Fibroblast of pulmonary artery (primary cell): ENCODE results near the gene CAMK1D.

ENCODE experiments used
- DNase-seq: peaks from one replicate; pipeline ENCODE4 v3.0.0-alpha.2; 2010; ENCODE audit warnings: low read depth
- H3K4me3 ChIP-seq: replicated peaks from 2 replicates; pipeline ENCODE4 v1.5.1; 2011; ENCODE audit warnings: low read depth, mild to moderate bottlenecking, control low read depth, low read length, moderate library complexity
- TF ChIP-seq, protein P1 (sequence below): IDR thresholded peaks from 2 replicates; pipeline ENCODE4 v1.5.1; 2011; ENCODE audit warnings: mild to moderate bottlenecking, control low read depth, low read length, inconsistent platforms; ENCODE audit errors: missing control alignments

CAMK1D gene

DNA sequence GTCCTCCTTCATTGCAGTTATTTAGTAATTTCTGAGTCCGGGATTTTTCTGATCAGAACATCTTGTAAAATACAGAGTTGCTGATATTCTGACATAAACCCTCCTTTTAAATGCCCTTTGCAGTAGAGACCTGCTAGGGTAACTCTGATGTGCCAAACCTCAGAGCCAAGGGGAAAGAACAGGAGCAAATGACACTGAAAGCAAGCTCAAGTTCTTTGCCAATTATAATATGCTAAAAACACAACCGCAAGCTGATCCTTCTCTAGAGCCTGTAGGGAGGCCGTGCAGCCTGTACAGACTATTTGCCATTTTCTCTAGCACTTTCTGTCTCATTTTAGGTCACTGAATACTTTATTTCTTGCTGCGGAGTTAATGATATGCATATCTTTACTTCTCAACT is 240.4 kb downstream of the CAMK1D start:
- DNase-seq: no peak
- TF ChIP-seq, protein P1, sequence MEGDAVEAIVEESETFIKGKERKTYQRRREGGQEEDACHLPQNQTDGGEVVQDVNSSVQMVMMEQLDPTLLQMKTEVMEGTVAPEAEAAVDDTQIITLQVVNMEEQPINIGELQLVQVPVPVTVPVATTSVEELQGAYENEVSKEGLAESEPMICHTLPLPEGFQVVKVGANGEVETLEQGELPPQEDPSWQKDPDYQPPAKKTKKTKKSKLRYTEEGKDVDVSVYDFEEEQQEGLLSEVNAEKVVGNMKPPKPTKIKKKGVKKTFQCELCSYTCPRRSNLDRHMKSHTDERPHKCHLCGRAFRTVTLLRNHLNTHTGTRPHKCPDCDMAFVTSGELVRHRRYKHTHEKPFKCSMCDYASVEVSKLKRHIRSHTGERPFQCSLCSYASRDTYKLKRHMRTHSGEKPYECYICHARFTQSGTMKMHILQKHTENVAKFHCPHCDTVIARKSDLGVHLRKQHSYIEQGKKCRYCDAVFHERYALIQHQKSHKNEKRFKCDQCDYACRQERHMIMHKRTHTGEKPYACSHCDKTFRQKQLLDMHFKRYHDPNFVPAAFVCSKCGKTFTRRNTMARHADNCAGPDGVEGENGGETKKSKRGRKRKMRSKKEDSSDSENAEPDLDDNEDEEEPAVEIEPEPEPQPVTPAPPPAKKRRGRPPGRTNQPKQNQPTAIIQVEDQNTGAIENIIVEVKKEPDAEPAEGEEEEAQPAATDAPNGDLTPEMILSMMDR: no peak
- no peak overlapping the region for H3K4me3 ChIP-seq

DNA sequence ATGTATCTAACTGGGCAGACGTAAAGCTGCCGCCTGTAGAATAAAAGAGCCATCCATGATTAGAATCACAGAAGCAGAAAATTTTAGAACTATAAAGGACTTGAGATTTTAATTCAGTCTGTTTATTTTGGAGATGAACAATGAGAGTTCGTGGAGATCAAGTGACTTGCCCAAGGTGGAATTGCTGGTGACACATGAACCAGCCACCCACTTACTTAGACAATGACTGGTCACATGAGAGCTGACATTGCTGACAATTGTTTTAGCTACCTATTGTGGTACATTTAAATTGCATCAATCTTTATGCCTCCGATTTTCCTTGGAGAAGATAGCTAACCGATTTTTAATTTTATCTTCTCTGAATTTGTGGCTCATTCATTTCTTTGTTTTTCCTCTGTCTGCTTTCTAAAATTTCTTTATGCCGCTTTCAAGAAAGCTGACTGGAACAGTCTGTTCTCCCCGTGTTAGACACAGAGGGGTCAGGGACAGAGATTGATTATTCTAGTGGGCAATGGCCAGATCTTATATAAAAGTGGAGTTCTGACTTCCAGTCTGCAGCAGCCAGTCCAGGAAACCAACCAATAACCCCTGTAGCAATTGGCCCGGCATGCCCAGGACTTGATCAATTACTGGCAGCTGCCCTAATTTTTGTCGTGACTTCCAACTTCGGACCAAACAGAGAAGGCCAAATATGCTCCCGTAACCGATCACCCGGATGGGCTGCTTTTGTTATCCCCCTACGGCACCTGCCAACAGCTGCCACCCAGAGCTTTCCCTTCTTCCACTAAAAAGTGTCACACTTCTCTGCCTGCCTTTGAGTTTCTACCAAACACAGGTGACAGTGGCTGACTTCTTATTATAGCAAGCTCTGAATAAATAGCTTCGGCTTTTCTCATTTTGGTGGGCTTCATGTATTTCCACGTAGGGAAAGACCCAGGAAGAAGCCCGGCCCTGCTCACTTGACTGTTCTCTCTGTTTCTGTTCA is 241.6 kb downstream of the CAMK1D start:
- no peak overlapping the region for H3K4me3 ChIP-seq
- no peak for DNase-seq
- TF ChIP-seq, protein P1: no peak

DNA sequence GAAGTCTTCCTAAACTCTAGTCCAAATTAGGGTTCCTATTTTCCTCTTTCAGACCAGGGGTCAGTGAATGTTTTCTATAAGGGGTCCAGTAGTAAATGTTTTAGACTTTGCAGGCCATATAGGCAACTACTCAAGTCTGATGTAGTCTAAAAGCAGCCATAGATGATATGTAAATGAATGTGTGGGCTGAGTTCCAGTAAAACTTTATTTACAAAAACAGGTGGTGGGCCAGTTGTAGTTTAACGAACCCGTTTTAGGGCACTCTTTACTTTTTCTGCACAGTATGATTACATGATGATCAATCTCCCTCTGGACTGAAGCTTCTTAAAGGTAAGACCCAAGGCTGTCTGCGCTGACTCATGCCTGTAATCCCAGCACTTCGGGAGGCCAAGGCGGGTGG is 243.6 kb downstream of the CAMK1D start:
- H3K4me3 ChIP-seq: no peak overlapping the region
- TF ChIP-seq, protein P1: no peak
- no peak for DNase-seq

DNA sequence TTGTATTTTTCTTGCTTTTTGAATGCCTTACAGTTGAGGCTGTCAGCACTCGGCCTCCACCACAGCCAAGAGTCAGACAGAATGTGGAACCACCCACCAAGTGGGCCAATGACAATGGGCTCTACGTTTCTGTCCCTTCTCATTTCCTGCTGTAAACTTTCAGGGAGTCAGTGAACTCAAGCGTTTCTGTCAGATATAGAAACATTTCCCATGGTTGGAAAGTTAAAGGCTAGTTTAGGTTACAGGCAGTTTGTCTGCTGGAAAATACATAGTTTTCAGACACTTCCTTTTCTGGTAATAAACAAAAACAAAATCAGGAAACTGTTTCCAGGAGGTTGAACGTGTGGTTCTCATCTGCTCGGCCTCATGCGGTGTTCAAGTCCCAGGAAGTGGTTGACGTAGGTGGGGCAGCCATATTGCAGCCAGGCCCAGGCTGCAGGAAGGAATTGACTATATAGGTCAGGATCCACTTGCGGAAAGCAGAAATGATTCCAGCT is 245.1 kb downstream of the CAMK1D start:
- no peak overlapping the region for H3K4me3 ChIP-seq
- DNase-seq: no peak
- TF ChIP-seq, protein P1: no peak

DNA sequence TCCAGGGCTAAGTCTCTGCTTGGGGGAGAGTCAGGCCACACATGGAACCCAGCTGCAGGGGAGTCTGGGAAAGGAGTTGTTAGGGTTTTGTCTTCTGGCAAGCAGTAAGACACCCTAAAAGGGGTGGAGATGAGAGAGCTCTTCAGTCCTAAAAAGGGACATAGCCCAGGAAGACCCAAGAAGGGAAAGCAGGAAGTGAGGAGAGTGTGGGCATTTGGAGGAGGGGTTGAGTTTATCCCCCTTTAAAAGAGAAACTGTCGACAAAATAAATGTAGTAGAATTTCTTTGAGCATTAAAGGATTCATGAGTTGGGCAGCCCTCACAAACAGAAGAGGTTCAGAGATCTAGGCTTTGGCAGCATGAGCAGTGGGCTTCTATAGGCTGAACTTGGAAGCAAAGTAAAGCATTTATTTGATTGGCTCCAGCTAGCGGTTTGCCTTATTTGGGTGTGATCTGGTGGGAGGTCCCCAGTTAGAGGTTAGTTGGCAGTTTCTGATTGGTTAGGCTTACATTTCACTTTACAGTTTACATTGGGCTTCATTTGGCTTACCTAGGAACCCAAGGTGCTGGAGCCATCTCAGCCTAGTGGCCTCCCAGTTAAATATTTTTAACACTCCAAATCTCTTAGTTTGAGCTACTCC is 246.7 kb downstream of the CAMK1D start:
- TF ChIP-seq, protein P1: no peak
- DNase-seq: no peak
- no peak overlapping the region for H3K4me3 ChIP-seq

DNA sequence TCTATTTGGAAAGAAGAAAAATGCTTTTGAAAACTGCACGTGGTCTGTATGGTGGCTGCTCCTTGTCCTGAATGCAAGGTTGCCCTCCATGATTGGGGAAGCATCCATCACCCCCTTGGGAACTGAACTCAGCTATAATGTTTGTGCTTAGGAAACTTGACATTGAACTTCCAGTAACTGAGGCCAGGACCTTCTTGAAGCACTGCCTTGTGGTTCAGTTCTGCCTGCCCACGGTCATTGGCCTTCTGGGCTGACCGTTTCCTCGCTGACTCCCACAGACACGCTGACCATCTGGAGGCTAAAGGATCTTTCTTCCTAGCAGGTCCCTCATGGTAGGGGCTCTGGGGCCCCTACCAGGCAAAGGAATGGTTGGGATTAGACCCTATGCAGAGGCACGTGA is 247.8 kb downstream of the CAMK1D start:
- H3K4me3 ChIP-seq: no peak overlapping the region
- TF ChIP-seq, protein P1: no peak
- no peak for DNase-seq
